Stimulated activated CD4-positive, alpha-beta T cell treated with anti-CD3 and anti-CD28 coated beads, TNF-alpha, amount 100 ng/mL, for 48 hours (primary cell): Measurements from ENCODE around the gene PTK7.

Experiments
- DNase-seq, 3 donors: peaks; one replicate each; pipeline ENCODE4 v3.0.0-alpha.2; 2020; ENCODE audit warnings: low read depth in 3 of 3

Gene PTK7

DNA sequence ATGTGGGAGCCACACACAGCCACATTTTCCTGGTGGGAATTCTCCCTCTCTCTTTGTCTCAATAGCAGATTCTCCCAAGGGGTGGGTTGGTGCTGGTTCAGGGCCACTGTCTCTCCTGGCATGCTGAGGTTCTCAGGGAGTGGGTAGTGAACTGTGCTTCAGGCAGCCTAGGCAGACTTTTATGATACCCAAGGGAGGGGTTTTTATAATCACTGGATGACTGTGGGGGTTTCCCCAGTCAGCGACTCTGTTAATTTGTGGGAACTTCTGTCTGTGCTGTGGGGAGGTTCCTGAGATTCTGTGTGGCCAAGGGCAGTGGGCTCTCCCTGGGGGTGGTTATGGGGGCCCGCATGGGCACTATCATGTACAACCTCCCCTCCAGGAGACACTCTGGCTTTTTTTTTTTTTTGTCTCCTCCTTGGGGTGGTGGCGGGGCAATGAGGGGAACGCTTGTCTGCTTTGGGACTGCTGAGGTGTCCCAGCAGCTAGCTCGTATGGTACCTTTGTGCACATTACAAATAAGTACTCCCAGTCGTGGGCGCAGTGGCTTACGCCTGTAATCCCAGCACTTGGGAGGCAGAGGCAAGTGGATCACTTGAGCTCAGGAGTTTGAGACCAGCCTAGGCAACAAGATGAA is 10.0 kb downstream of the PTK7 start:
- DNase-seq, result no peak

DNA sequence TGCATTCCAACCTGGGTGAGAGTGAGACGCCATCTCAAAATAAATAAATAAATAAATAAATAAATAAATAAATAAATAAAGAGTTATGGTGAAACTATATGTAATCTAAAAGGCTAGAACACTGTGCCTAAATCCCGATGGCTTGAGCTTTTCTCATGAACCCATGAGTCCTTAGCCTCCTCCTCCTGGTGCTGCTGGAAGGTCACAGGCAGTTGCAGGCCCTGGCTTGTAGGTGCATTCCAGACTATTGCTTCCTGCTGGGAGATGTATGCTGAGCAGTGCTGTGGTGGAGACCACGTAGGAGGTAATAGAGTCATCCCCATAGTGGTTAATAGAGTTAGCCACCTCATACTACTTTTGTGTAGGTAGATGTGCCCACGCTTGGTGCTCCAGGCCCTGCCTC is 12.5 kb downstream of the PTK7 start:
- no peak for DNase-seq

- no peak for DNase-seq
Measured at GRCh38 chr6:43089467-43089866, 13.4 kb downstream of the PTK7 start.

DNA sequence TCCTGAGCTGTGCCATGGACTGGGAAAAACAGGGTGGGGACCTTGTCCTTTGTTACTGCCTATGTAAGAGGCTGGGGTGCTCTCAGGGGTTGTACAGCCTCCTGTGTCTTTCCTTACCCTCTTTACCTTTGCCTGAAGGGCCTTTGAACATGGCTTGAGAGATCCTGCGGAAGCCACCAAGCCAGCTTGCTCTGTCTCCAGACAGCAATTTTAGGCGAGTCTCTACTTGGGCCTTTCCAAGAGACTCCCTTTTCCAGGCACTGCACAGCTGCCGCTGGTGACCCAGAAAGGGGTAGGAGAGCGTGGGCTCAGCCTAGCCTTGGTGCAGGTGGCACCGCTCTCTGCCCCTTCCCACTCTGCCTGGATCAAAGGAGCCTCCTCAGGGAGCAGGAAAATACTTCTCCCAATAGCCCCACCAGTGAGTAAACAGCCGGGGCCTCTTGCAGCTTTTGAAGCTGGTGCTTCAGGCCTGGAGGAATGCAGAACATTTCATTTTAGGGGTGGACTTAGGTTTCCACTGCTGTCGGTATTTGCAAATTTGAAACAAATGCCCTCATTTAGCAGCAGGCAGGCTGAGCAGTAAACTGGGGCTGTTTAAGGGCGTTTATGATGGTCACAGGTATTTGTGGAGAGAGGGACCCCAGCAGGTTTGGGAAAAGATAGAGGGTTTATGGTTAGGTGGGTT is 13.9 kb downstream of the PTK7 start:
- DNase-seq, result no peak

GRCh38 chr6:43090559-43090956 is 14.4 kb downstream of the PTK7 start:
- DNase-seq, result no peak

- DNase-seq, result no peak
Measured at GRCh38 chr6:43091020-43091419, 14.9 kb downstream of the PTK7 start.

DNA sequence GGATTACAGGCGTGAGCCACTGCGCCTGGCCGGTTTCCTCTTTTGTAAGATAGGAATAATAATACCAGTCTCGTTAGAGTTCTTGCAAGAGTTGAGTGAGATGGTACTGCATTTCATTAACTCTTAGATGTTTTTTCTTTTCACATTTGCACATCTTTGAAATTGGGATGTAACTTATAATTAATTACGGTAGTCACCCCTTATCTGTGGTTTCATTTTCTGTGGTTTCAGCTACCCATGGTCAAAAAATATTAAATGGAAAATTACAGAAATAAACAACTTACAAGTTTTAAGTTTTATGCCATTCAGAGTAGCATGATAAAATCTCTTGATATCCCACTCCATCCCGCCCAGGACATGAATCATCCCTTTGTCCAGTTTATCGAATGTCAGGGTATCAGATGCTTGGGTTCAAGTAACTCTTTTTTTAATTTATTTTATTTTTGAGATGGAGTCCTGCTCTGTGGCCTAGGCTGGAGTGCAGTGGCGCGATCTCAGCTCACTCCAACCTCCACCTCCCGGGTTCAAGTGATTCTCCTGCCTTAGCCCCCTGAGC is 15.4 kb downstream of the PTK7 start:
- DNase-seq, result no peak

- DNase-seq, result no peak
Measured at GRCh38 chr6:43092635-43093034, 16.5 kb downstream of the PTK7 start.

- DNase-seq, result no peak
Measured at GRCh38 chr6:43093436-43094289, 17.5 kb downstream of the PTK7 start.

GRCh38 chr6:43095939-43096338 is 19.8 kb downstream of the PTK7 start:
- no peak for DNase-seq

GRCh38 chr6:43096451-43097097 is 20.5 kb downstream of the PTK7 start:
- DNase-seq, result no peak

DNA sequence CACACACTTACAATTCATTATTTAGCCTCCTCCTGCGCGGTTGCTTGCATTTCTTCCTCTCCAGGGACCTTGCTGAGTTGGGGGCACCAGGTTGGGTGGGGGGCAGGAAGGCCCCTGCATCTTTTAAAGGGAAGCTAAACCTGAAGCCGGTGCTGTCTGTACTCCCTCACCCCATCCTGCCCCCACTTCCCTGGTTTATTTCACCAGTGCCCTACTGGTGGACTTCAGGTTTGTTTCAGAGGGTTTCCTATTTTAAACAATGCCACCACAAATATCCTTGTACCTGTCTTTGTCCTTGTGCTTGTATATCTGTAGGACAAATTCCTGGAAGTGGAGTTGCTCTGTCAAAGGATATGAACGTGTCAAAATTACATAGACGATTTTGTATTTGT is 21.0 kb downstream of the PTK7 start:
- DNase-seq, result no peak

DNA sequence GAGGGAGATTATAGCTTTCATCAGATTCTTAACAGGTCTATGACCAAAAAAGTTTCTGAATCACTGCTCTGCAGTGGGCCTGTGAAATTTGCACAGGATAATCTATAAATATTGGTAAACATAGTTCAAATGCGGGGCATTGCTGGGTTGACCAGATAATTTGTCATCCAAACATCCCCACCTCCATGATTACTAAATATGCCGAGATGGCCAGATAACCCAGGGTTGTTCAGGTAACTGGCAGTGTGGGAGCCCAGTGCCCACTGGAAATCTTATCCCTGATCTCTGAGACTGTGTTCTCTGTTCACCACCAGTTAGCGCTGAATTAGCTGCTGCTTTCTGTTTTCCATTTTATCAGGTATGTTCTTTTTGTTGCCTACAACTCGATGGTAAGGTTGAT is 21.4 kb downstream of the PTK7 start:
- no peak for DNase-seq

DNA sequence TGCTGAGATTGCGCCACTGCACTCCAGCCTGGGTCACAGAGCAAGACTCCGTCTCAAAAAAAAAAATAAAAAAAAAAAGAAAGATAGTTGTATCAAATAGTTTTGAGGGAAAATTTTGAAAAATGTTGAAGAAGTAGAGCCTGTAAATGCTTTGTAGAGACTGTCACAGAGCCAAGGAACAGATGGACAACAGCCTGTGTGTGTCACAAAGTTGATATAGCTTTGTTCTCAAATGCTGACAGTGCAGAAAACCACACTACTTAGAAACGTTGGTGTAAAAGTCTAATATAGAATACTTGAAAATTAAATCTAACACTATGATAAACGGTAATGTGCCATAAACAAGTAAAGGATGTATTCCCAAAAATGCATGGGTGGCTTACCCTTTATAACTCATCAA is 25.4 kb downstream of the PTK7 start:
- DNase-seq, result no peak

GRCh38 chr6:43103253-43103876 is 27.3 kb downstream of the PTK7 start:
- no peak for DNase-seq

DNA sequence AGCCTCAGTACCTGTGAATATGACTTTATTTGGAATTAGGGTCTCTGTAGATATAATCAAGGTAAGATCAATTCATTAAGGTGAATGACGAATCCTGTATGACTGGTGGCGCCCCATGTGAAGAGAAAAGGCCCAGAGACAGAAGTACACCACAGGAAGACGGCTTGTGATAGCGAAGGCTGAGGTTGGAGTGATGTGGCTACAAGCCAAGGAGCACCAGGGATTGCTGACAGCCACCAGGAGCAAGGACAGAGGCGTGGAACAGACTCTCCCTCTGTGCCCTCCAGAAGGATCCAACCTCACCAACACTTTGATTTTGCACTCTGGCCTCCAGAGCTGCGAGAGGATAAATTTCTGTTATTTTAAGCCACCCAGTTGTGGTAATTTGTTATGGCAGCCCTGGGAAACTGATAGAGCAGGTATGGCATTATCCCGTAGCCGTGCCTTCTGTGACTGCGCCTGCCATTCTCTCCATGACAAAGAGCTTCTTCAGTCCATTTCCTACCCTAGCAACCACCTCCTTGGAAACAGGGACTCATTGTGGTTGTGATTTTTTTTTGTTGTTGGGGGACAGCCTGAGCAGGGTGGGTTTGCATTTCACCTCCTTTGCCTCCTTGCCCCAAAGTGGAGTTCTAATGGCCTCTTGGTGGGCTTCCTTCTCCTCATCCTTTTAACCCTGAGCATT is 29.6 kb downstream of the PTK7 start:
- no peak for DNase-seq

- DNase-seq, result no peak
Measured at GRCh38 chr6:43107344-43108062, 31.4 kb downstream of the PTK7 start.

- DNase-seq, result no peak
Measured at GRCh38 chr6:43113431-43114260, 37.5 kb downstream of the PTK7 start.

GRCh38 chr6:43115365-43115764 is 39.3 kb downstream of the PTK7 start:
- DNase-seq, result no peak
